Fibroblast of pulmonary artery (primary cell): ENCODE results near the gene RPS19.

ENCODE experiments used
- DNase-seq: peaks from one replicate; pipeline ENCODE4 v3.0.0-alpha.2; 2010; ENCODE audit warnings: low read depth
- H3K4me3 ChIP-seq: replicated peaks from 2 replicates; pipeline ENCODE4 v1.5.1; 2011; ENCODE audit warnings: low read depth, mild to moderate bottlenecking, control low read depth, low read length, moderate library complexity
- TF ChIP-seq, protein P1 (sequence below): IDR thresholded peaks from 2 replicates; pipeline ENCODE4 v1.5.1; 2011; ENCODE audit warnings: mild to moderate bottlenecking, control low read depth, low read length, inconsistent platforms; ENCODE audit errors: missing control alignments

RPS19 gene

DNA sequence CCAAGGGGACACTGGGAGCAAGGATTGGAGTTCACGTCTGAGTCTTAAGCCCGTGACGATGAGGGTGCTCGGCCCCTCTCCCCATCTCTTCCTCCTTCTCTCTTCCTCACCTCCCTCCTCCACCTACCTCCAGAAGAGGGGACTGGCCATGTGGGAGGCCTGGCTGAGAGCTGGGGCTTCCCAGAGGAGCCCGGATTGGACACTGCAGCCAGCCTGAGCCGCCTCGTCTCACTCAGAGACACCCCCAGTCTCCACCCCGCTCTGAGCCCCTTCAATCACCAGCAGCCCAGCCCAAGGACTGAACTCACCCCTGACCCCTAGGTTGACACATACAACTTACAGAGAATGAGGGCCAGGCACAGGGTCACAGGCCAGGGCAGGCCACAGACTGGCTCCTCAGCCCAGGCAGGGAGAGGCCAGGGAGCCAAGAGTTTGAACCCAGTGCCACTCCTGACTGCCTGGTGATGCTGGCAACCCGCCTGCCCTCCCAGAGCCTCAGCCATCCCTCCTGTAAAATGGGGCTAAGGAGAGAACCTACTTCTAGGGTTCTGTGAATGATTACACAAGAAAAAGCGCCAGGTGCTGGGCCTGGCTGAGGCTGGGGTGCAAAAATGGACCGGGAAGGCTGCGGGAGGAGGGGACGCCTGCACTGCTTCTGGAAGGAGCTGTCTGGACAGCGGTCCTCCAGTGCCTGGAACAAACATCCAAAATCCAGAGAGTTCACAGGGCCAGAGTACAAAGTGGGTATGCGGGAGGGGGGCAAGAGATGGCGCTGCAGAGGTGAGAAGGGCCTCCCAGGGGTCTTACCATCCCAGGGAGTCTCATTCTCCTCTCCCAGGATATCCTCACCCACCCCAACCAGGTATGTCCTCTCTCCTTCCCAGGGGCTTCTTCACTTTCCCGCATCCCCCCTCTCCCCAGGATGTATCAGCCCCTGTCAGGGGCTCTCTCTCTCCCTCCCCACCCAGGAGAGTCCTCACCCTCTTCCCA is 18.2 kb downstream of the RPS19 start:
- no peak for DNase-seq

DNA sequence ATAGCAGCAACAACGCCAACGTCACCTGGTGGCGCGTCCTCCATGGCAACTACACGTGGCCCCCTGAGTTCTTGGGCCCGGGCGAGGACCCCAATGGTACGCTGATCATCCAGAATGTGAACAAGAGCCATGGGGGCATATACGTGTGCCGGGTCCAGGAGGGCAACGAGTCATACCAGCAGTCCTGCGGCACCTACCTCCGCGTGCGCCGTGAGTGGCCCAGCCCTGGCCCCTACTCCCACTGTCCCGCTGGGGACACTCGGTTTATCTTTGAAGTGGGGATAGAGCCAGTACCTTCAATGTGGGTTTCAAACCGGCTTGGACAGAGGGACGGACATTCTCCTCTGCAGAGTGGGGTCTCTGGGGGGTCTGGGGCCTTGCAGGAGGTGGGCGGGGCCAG is 19.0 kb downstream of the RPS19 start:
- H3K4me3 ChIP-seq, result no peak overlapping the region
- TF ChIP-seq, protein P1, sequence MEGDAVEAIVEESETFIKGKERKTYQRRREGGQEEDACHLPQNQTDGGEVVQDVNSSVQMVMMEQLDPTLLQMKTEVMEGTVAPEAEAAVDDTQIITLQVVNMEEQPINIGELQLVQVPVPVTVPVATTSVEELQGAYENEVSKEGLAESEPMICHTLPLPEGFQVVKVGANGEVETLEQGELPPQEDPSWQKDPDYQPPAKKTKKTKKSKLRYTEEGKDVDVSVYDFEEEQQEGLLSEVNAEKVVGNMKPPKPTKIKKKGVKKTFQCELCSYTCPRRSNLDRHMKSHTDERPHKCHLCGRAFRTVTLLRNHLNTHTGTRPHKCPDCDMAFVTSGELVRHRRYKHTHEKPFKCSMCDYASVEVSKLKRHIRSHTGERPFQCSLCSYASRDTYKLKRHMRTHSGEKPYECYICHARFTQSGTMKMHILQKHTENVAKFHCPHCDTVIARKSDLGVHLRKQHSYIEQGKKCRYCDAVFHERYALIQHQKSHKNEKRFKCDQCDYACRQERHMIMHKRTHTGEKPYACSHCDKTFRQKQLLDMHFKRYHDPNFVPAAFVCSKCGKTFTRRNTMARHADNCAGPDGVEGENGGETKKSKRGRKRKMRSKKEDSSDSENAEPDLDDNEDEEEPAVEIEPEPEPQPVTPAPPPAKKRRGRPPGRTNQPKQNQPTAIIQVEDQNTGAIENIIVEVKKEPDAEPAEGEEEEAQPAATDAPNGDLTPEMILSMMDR, result no peak
- no peak for DNase-seq

More for the DNA sequence above, 18.2 kb downstream of the RPS19 start:
- TF ChIP-seq, protein P1, result no peak
- no peak overlapping the region for H3K4me3 ChIP-seq

DNA sequence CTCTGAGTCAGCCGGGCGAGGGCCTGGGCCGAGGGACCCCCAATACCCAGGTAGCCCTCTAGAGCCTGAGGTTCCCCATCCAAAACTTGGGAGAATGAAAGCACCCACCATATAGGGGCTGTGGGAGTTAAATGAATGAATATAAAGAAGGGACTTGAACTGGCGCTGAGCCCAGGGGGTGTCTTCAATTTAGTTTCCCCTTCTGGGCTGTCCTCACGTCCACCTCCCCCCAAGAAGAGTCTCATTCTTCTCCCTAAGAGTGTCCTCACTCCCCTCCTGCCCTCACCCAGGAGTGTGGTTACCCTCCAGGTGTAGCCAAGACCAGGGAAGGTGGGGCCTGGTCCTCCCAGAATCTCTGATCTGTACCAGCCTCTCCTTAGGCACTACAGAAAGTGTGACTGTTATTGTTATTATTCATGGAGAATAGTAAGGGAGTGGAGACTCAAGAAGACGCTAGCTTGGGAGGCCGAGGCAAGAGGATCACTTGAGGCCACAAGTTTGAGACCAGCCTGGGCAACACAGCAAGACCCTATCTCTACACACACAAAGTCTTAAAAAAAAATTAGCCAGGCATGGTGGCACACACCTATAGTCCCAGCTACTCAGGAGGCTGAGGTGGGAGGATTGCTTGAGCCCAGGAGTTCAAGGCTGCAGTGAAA is 19.7 kb downstream of the RPS19 start:
- DNase-seq, result no peak
- H3K4me3 ChIP-seq, result no peak overlapping the region
- TF ChIP-seq, protein P1, result no peak

DNA sequence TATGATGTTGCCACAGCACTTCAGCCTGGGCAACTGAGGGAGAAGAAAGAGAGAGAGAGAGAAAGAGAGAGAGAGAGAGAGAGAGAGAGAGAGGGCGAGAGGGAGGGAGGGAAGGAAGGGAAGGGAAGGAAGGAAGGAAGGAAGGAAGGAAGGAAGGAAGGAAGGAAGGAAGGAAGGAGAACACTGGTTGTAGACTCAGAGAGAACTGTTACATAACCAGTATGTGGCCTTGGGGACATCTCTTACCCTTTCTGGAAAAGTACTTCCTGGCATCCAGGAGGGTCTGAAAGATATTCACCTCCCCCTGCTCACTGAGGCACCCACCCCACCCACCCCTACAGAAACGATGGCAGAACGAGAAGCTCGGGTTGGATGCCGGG is 20.3 kb downstream of the RPS19 start:
- TF ChIP-seq, protein P1, result no peak
- no peak for DNase-seq
- H3K4me3 ChIP-seq, result no peak overlapping the region

DNA sequence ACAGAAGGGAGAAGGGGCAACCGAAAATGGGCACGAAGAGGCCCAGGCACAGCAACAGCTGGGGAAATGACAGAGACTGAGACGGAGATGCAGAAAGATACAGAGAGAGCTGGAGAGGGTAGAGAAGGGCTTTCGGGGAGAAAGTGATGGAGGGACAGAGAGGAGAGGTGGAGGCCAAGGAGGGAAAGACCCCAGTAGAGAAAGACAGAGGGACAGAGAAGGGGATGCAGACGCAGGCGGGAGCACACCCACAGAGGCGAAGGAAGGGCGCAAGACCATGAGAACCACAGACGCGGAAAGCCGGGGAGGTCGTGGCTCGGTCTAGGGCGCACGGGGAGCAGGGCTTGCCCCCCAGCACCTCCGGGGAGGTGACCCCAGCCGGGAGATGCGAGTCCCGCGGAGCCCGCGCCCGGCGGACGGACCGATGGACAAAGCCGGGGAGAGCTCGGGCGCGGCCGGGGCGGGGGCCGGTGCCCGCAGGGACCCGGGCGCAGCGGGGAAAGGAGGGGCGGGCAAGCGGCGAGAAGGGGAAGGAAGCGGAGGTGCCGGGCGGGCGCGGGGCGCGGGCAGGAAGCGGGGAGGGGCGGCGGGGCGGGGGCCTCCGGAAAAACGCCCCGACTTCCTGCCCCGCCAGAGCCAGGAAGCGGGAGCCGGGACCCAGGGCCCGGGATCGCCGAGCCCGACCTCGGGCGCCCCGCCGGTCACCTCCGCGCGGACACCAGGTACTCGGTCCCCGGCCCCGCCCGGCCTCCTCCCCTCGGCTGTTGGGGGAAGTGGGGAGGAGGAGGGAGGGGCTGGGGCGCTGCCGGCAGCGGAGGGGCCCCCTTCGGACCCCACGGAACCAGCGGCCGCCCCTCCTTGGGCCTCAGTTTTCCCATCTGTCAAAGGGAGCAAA is 22.8 kb downstream of the RPS19 start, which contains the start of gene ARHGEF1:
Gene ARHGEF1, plus strand, starts transcription at position 617 of the 895 bp plus-strand sequence. CDS start 4,899 bp downstream, outside the sequence.
- TF ChIP-seq, protein P1, result no peak
- no peak for DNase-seq
- H3K4me3 ChIP-seq, result peak within 1 kb of the TSS; percentile 92

DNA sequence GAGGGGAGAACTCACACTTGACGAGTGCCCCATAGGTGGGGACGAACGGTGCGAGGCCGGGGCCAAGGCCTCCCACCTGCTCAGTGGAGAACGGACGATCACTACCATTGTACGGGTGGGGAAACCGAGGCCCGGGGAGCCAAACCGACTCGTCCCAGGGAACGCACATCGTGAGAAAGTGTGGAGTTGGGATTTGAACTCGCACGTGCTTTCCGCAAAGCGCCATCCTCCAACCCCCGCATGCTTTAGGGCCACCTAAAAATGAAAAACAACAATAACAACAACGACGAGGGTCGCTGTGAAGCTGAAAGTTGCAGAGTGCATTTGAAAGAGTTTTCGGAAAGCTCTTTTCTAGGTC is 23.4 kb downstream of the RPS19 start:
- TF ChIP-seq, protein P1, result no peak
- DNase-seq, result no peak
- H3K4me3 ChIP-seq, result peak overlapping the region; percentile 92
